ENCODE measurements around the gene TSR3.

Gene TSR3

DNA sequence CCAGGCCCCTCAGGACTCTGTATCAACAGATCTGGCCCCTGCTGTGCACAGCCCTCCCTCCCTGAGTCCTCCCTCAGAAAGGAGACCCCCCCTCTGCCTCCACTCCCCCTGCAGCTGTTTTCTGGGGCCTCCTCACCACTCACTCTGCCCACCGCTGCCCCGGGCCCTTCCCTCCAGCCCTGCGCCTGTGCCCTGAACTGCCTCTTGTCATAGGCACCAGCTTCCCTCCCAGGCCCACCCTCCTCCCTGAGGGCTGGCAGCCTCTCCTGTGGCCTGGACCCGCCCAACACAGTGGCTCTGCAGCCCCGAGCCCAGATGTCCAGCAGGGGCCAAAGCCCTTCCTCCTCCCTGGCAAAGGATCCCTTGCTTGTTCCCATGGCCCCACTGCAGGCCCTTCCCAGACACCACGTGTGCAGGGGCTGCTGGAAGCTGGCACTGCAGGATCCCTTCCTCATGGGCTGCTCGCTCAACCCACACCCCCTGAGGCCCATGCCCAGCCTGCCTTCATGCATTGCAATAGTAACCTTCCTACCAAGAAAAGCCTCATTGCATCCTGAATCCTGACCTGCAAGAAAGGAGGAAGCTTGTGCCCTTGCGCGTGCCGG lies 25.8 kb upstream of the TSR3 start:
- H3K4me3 ChIP-seq (ENCODE audit: low read depth, low read length), result no peak overlapping the region

DNA sequence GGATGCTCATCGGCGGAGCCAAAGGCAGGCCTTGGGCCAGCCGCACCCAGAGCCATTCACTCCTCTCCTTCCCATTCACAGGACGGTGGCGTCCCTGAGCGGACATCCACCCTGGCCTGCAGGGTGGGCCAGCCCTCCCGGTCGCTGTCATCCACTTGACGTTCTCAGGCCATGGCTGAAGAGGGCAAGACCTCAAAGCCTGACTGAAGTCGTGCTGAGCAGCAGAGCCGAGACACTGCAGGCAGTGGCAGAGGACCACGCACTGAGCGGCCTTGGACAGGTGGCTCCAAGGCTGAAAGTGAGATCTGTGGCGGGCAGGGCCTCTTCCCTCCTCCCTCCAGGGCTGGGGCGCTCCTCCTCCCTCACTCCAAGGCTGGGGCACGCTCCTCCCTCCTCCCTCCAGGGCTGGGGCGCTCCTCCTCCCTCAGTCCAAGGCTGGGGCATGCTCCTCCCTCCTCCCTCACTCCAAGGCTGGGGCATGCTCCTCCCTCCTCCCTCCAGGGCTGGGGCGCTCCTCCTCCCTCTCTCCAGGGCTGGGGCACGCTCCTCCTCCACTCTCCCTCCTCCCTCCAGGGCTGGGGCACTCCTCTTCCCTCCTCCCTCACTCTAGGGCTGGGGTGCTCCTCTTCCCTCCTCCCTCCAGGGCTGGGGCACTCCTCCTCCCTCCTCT lies 24.2 kb upstream of the TSR3 start:
- no peak overlapping the region for H3K4me3 ChIP-seq (ENCODE audit: low read depth, low read length)
- TF ChIP-seq, protein P1, sequence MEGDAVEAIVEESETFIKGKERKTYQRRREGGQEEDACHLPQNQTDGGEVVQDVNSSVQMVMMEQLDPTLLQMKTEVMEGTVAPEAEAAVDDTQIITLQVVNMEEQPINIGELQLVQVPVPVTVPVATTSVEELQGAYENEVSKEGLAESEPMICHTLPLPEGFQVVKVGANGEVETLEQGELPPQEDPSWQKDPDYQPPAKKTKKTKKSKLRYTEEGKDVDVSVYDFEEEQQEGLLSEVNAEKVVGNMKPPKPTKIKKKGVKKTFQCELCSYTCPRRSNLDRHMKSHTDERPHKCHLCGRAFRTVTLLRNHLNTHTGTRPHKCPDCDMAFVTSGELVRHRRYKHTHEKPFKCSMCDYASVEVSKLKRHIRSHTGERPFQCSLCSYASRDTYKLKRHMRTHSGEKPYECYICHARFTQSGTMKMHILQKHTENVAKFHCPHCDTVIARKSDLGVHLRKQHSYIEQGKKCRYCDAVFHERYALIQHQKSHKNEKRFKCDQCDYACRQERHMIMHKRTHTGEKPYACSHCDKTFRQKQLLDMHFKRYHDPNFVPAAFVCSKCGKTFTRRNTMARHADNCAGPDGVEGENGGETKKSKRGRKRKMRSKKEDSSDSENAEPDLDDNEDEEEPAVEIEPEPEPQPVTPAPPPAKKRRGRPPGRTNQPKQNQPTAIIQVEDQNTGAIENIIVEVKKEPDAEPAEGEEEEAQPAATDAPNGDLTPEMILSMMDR (IDR thresholded peaks at IDR 0.05; ENCODE audit: borderline replicate concordance, insufficient read depth, low read depth, low read length), result no peak

More for the DNA sequence above, 25.8 kb upstream of the TSR3 start:
- TF ChIP-seq, protein P1 (IDR thresholded peaks at IDR 0.05; ENCODE audit: borderline replicate concordance, insufficient read depth, low read depth, low read length), result no peak

DNA sequence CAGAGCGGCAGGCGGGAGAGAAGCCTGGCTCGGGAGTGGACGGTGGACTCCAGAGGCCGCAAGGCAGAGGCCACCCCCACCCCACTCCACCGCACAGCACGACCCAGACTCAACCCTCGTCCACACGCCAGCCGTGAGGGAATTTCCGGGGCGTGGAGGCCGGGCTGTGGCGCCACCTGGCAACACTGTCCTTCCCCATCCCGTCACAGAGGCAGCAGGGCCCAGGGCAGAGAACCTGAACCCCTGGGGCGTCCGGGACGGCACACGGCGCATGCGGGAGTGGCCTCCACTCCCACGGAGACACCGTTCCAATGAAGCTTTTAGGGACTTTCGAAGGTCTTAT lies 23.6 kb upstream of the TSR3 start:
- TF ChIP-seq, protein P1 (IDR thresholded peaks at IDR 0.05; ENCODE audit: borderline replicate concordance, insufficient read depth, low read depth, low read length), result no peak
- no peak overlapping the region for H3K4me3 ChIP-seq (ENCODE audit: low read depth, low read length)

DNA sequence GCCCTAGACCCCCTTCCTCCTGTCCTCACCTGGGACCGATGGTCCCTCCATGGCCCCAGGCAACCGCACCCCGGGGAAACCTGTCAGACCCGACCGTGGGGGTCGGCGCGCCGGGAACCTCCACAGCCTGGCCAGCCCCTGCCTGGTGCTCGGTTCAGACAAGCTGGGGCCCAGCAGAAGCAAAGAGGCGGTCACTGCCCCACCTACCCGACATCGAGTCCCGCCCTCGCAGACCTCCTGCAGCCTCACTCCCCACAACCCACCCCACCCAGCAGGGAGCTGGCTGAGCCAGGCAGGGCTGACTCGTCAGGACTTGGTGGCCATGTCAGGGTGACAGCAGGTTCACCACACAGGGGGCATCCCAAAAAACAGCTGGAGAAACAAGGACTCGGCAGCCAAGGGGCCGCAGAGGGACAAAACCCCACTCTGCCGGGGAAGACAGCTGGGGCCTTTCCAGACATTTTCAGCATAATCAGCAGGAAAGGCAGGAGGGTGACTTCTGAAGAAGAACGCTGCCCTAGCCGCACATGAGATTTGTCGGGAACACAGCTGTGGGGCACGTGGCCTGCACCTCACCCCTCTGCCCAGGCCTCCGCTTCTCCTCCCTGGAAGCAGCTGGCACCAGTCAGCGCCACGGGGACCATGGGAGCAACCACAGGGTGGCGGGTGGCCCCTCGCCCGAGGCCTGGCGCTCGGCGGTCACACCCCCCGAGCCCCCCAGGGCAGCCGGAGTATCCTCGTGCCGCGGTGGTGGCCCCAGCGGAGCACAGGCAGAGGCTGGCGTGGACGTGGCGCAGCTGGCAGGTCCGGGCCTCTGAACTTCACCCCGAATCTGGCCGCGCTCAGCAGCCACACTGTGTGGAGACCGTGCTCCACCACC lies 23.0 kb upstream of the TSR3 start:
- TF ChIP-seq, protein P1 (IDR thresholded peaks at IDR 0.05; ENCODE audit: borderline replicate concordance, insufficient read depth, low read depth, low read length), result no peak
- no peak overlapping the region for H3K4me3 ChIP-seq (ENCODE audit: low read depth, low read length)

DNA sequence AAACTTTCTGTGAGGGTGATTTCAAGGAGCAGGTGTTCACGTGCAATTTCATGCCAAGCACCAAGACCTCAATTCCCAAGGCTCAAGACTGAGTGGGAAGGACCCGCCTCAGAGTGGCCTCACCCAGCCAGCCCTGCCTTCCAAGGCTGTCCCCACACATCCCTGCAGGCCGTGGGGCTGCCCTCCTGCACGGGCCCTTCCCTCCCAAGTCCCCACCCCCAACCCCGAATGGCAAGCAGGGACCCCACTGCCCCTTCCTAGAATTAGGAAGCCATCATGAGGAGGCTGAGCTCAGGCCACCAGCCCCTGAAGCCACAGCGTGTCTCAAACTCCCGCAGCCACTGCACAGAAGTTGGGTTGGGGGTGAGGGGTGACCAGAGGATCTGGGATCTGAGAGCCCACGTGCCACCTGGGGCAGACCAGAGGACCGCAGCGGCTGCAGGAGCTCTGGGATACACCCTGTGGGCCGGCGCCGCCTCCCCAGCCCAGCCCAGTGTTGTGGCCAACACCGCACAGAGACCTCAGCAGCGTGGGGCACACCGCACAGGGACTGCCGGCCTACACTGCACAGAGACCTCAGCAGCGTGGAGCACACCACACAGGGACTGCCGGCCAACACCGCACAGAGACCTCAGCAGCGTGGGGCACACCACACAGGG lies 20.7 kb upstream of the TSR3 start:
- no peak overlapping the region for H3K4me3 ChIP-seq (ENCODE audit: low read depth, low read length)
- TF ChIP-seq, protein P1 (IDR thresholded peaks at IDR 0.05; ENCODE audit: borderline replicate concordance, insufficient read depth, low read depth, low read length), result no peak

DNA sequence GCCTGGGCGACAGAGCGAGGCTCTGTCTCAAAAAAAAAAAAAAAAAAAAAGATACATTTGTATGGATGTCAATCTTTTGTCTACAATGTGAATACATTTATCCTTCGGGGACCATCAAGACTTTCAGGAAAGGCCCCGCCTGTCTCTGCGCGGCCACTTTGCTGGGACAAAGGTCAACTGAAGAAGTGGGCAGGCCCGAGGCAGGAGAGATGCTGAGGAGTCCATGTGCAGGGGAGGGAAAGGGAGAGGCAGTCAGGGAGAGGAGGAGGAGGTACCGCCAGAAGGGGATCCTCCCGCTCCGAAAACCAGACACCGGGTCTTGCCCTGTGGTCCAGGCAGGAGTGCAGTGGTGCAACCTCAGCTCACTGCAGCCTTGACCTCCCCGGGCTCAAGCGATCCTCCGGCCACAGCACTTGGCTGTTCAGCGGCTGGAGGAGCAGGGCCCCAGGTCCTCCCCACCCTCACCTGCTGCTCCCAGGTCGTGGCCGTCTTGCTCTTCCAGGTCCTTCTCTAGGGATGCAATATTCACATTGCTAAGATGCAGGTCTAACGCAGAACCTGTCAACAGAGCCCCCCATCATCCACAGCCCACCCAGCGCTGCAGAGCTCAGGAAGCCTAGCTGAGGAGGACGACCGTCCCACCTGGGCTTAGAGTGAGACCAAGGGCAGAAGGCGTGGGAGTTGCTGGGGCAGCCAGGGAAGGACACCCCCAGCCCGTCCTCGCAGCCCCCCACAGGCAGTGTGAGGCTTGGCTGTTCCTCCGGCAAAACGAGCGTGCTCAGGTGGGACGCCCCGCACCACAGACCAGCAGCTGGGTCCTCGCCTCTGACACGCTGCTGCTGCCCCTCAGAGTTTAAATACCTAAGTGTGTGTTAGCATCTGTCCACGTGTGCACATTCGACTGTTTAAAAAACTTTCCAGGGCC lies 19.6 kb upstream of the TSR3 start:
- no peak overlapping the region for H3K4me3 ChIP-seq (ENCODE audit: low read depth, low read length)
- TF ChIP-seq, protein P1 (IDR thresholded peaks at IDR 0.05; ENCODE audit: borderline replicate concordance, insufficient read depth, low read depth, low read length), result no peak
